ENCODE data around the gene GSTK1. TPM values are rescaled to one million over a fixed set of nuclear protein-coding genes. Genes with fewer than 3 reads are reported as not detected.

The GSTK1 gene
- total and polyA plus RNA-seq, 2 of the 8 experiments (the other 6 are each of a cell fraction or from before 2014, with no cell fraction given), result 25.5 to 32.5 TPM

DNA sequence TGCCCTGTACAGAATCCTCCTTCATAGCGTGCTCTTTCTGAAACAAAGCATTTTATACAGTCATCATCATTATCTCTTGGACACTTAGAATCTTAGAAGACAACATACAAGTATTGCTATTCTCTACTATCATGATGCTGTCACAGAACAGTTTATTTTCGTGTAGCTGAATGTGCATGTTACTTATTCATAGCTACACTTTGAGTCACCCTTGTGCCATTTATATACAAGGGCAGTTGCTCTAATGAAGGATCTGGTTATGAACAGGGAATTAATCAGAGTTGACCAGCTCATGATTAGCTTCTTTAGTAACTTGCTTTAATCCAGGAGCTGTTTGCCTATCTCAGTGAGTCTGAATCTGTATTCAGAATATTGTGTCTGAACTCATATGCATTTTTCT is 36.1 kb downstream of the GSTK1 start:
- Histone ChIP-seq H2AFZ (ENCODE audit: low read length) (no peak overlapping the region), H2BK20ac (ENCODE audit: low read length) (no peak overlapping the region), H2BK15ac (ENCODE audit: low read length) (no peak overlapping the region), H3K27ac (ENCODE audit: low read depth, low read length) (no peak overlapping the region), H3K79me2 (ENCODE audit: control insufficient read depth in 1 of 2, insufficient read depth in 2 of 2, low read length in 2 of 2) (peaks cover 0 to 3% of the 10 kb centered on the region in 2 experiments; a peak in 1 of 4 replicates), H4K5ac (ENCODE audit: insufficient read length, low read depth, low read length) (no peak overlapping the region), H2BK12ac (ENCODE audit: low read depth, low read length) (no peak overlapping the region), H3K79me1 (ENCODE audit: low read depth, low read length) (no peaks in the 10 kb centered on the region), H3K4me3 (ENCODE audit: extremely low read depth in 1 of 4, insufficient read depth in 2 of 4, low read depth in 3 of 4, low read length in 4 of 4) (no peak overlapping the region), H3K23ac (ENCODE audit: insufficient read length) (no peak overlapping the region), H3K27me3 (replicated peaks in 1 of 4; ENCODE audit: control insufficient read depth in 3 of 4, extremely low read depth in 1 of 4, insufficient read depth in 3 of 4, low read length in 3 of 4) (no peaks in the 10 kb centered on the region), H2BK120ac (replicated peaks; ENCODE audit: low read depth, low read length) (no peak overlapping the region), H3K14ac (ENCODE audit: insufficient read length) (no peak overlapping the region), H4K91ac (replicated peaks; ENCODE audit: insufficient read length, low read length) (no peak overlapping the region), H2BK5ac (ENCODE audit: low read depth, low read length) (no peak overlapping the region), H3K56ac (replicated peaks; ENCODE audit: insufficient read length, low read depth, low read length) (no peak overlapping the region), H3K23me2 (ENCODE audit: low read depth, low read length) (no peaks in the 10 kb centered on the region), H2AK5ac (ENCODE audit: low read depth, low read length) (no peak overlapping the region), H3K4me1 (replicated peaks in 1 of 4; ENCODE audit: control insufficient read depth in 3 of 4, insufficient read depth in 4 of 4, low read length in 3 of 4) (no peaks in the 10 kb centered on the region), H3K4me2 (ENCODE audit: insufficient read depth in 1 of 2, low read depth in 2 of 2, low read length in 2 of 2) (no peak overlapping the region), H3K9ac (replicated peaks in 1 of 4; ENCODE audit: extremely low read depth in 1 of 4, low read depth in 3 of 4, low read length in 3 of 4) (no peak overlapping the region), H3K18ac (ENCODE audit: extremely low read depth, low read length) (no peak overlapping the region), H4K20me1 (replicated peaks in 1 of 2; ENCODE audit: control insufficient read depth in 1 of 2, insufficient read depth in 2 of 2, low read length in 2 of 2) (peaks cover 2 to 9% of the 10 kb centered on the region in 2 experiments), H3K4ac (replicated peaks; ENCODE audit: insufficient read length, low read depth, low read length) (no peak overlapping the region), H3K36me3 (ENCODE audit: control insufficient read depth in 2 of 4, insufficient read depth in 4 of 4, low read length in 3 of 4) (peaks cover 40 to 95% (median 76%) of the 10 kb centered on the region in 4 experiments), H3K9me3 (ENCODE audit: insufficient read depth in 2 of 2, low read depth in 1 of 2, low read length in 1 of 2) (no peaks in the 10 kb centered on the region), H4K8ac (ENCODE audit: extremely low read depth, insufficient read depth, low read length) (no peak overlapping the region)
- DNase-seq (ENCODE audit: low read depth in 1 of 2, low spot score in 2 of 2) (no peak), FAIRE-seq (no peak)
- 94% methylated on average over 2 of the region's 2 CpGs; no CpG with 5 or more reads in 1 of the 2 experiments for WGBS, 2 experiments (ENCODE audit: extremely low coverage in 1 of 2, insufficient coverage in 1 of 2, insufficient read length in 1 of 2, insufficient replicate concordance in 2 of 2, low coverage in 1 of 2, low lambda C conversion rate in 2 of 2, missing lambda C conversion rate in 1 of 2)
- ChIA-PET POLR2A (ENCODE audit: partially characterized antibody) (interaction anchor here (0.7 to 1.4 kb wide), 7 partner anchors 9 to 91 kb away, joined by 3 to 10 read pairs (median 3); partner anchors contain the start of gene CASP2), CTCF (ENCODE audit: partially characterized antibody) (interaction anchor here (0.5 to 8.9 kb wide), 54 partner anchors 8 to 841 kb away, joined by 3 to 91 read pairs (median 5); partner anchors contain the start of genes CASP2, CLCN1, EPHA1 and EPHB6)
- TF ChIP-seq PHF8 (conservative IDR thresholded peaks at IDR 0.05; ENCODE audit: low read depth, low read length) (no peak), EP300 (IDR thresholded peaks at IDR 0.05; ENCODE audit: borderline replicate concordance in 1 of 2, low read depth in 2 of 2, low read length in 2 of 2) (no peak), SP1 (IDR thresholded peaks at IDR 0.05; ENCODE audit: low read depth, low read length) (no peak), EGR1 (IDR thresholded peaks at IDR 0.05; ENCODE audit: borderline replicate concordance, low read depth, low read length) (no peak), CHD2 (IDR thresholded peaks at IDR 0.05; ENCODE audit: low read length) (no peak), KDM1A (IDR thresholded peaks at IDR 0.05; ENCODE audit: borderline replicate concordance, low read length) (no peak), SIN3A (conservative IDR thresholded peaks at IDR 0.05 in 1 of 2, IDR thresholded peaks at IDR 0.05 in 1 of 2; ENCODE audit: low read depth in 1 of 2, low read length in 2 of 2) (no peak), SP2 (IDR thresholded peaks at IDR 0.05; ENCODE audit: low read length) (no peak), POLR2A (IDR thresholded peaks at IDR 0.05; ENCODE audit: control extremely low read depth in 1 of 2, low read depth in 2 of 2, low read length in 2 of 2) (no peak), TBP (IDR thresholded peaks at IDR 0.05; ENCODE audit: low read depth, low read length) (no peak), POLR2AphosphoS5 (IDR thresholded peaks at IDR 0.05; ENCODE audit: low read depth, low read length) (no peak), YY1 (IDR thresholded peaks at IDR 0.05; ENCODE audit: low read depth, low read length) (no peak)
